ENCODE measurements around the gene RAB8B. TPM values are rescaled to one million over a fixed set of nuclear protein-coding genes. Genes with fewer than 3 reads are reported as not detected.

RAB8B gene
- total RNA-seq, 1 donor from 2014 or later = 214 TPM

DNA sequence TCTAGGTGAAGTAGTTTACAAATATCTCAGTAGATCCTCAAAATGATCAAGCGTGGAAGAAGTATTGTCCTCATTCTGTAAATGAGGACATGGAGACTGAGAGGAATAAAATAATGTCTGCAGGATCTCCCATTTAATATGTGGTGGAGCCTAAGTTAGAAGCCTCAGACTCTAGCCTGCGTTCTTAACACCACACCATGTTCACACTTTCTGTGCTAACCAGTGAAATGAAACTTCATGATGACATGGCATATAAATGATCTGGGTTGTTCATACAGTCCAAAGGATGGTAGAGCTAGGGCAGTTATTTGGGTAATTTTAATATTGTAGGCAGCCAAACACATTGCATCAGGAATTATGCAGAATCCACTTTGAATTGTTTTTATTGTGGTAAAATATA, 62.9 kb downstream of the RAB8B start:
- H3K4me1 Mint-ChIP-seq (ENCODE audit: low read depth) = peaks cover 27% of the 10 kb centered on the region
- H3K36me3 Mint-ChIP-seq (ENCODE audit: low read depth) = peaks cover 88% of the 10 kb centered on the region
- intact Hi-C loops (cut with micrococcal nuclease) = no loop called here
- no peak for DNase-seq (ENCODE audit: low spot score)
- no peaks in the 10 kb centered on the region for H3K27me3 Mint-ChIP-seq (ENCODE audit: low read depth)
- H3K27ac Mint-ChIP-seq = no peak overlapping the region
- no peak overlapping the region for H3K4me3 Mint-ChIP-seq (ENCODE audit: low read depth)
- H3K9me3 Mint-ChIP-seq = no peaks in the 10 kb centered on the region

DNA sequence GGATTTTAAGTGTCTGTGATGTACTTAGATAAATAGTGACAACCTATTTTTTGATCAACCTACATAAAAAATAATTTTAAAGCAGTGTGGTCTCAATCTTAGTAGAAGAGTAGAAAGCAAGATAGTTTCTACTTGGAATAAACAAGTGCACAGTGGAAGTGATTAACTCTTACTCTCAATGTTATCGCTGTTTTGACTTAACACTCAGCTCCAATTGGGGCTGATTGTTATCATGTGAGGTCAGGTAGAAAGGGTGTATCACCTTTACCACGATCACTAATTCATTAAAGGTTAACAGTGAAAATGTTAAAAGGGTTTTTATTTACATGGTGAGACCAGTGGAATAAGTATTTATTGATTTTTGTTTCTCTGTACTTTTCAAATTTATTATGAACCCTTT, 65.6 kb downstream of the RAB8B start:
- no peak for DNase-seq (ENCODE audit: low spot score)
- Mint-ChIP-seq H3K9me3 (no peaks in the 10 kb centered on the region), H3K27me3 (ENCODE audit: low read depth) (no peaks in the 10 kb centered on the region), H3K27ac (no peak overlapping the region), H3K4me1 (ENCODE audit: low read depth) (peaks cover 23% of the 10 kb centered on the region), H3K36me3 (ENCODE audit: low read depth) (peaks cover 86% of the 10 kb centered on the region), H3K4me3 (ENCODE audit: low read depth) (no peak overlapping the region)
- intact Hi-C loops (cut with micrococcal nuclease) = no loop called here

DNA sequence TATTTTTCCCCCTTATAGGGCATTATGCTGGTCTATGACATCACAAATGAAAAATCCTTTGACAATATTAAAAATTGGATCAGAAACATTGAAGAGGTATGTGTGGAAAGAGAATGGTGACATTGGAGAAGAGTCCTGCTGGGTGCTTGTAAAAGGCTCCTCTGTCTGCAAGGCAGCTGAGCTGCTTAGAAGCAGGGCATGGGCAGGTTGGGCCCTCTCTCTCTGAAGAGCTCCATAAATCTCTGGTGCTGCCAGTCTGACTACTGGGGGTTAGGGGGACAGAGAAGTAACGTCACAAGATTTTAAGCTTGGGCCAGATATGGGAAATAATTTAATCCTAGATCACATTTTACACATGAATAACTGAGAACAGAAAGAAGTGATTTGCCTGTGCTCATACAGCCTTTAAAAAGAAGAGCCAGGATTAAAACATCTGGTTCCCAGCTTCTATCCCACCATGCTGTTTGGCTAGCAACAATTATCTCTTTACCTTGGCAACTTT, 66.1 kb downstream of the RAB8B start:
- intact Hi-C loops (cut with micrococcal nuclease) = no loop called here
- no peaks in the 10 kb centered on the region for H3K9me3 Mint-ChIP-seq
- no peaks in the 10 kb centered on the region for H3K27me3 Mint-ChIP-seq (ENCODE audit: low read depth)
- H3K36me3 Mint-ChIP-seq (ENCODE audit: low read depth) = peaks cover 84% of the 10 kb centered on the region
- no peak for DNase-seq (ENCODE audit: low spot score)
- peaks cover 18% of the 10 kb centered on the region for H3K4me1 Mint-ChIP-seq (ENCODE audit: low read depth)
- H3K4me3 Mint-ChIP-seq (ENCODE audit: low read depth) = no peak overlapping the region
- no peak overlapping the region for H3K27ac Mint-ChIP-seq

DNA sequence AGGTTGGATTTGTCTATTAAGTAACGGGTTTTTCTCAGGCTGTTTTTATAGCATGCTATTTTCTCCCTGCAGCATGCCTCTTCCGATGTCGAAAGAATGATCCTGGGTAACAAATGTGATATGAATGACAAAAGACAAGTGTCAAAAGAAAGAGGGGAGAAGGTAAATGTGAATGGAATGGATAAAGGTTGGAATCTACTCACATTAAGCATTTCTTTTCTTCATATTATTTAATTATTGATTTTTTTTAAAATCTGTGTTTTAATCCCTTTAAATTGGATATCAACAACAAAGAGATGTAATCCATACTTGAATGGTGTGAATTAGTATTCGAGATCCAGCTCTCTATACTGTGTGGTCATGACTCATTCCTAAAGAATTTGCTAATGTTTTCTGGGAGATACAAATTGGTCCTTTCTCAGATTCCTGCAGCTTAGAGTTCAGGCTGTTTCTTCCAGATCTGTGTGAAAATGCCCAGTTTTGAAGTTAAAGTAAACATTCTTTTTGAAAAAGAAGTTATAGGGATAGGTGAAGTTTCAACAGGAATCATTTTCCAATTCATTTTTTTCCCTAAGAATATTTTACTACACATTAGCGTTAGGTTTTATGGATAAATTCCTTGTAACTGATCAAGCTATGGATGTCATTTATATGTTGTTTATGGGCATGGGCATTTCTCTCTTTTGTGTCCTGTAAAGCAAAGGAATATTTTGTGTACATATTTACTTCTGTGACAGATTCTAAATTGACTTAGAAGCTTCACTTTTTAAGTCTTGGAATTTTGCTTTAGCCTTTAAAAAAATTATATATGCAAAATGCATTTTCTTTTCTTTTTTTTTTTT, 67.2 kb downstream of the RAB8B start:
- peaks cover 83% of the 10 kb centered on the region for H3K36me3 Mint-ChIP-seq (ENCODE audit: low read depth)

DNA sequence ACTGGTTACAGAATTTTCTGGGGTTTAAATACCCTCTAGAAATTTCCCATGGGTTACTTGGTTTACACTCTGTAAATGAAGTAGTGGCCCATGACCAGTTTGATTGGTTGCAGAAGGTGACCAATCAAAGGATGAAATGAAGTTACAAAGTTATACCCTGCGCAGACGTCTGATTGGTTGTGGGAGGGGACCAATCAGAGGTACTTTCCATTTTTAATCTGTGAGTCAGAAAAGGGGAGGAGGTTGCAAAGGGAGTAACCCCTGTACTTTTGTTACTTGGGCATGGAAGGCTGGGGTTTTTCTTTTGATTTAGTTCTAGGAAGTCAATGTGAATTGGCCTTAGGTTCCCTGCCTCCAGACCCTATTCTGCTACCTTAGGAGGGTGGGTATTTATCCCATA, 69.3 kb downstream of the RAB8B start:
- DNase-seq (ENCODE audit: low spot score) = no peak
- Mint-ChIP-seq H3K4me3 (ENCODE audit: low read depth) (no peak overlapping the region), H3K9me3 (no peaks in the 10 kb centered on the region), H3K36me3 (ENCODE audit: low read depth) (peaks cover 85% of the 10 kb centered on the region), H3K27me3 (ENCODE audit: low read depth) (no peaks in the 10 kb centered on the region), H3K27ac (no peak overlapping the region), H3K4me1 (ENCODE audit: low read depth) (peaks cover 21% of the 10 kb centered on the region)
- intact Hi-C loops (cut with micrococcal nuclease) = no loop called here

More for the DNA sequence above, 67.2 kb downstream of the RAB8B start:
- Mint-ChIP-seq H3K27me3 (ENCODE audit: low read depth) (no peaks in the 10 kb centered on the region), H3K27ac (peak overlapping the region; percentile 42), H3K4me1 (ENCODE audit: low read depth) (peaks cover 18% of the 10 kb centered on the region), H3K9me3 (no peaks in the 10 kb centered on the region), H3K4me3 (ENCODE audit: low read depth) (no peak overlapping the region)
- no peak for DNase-seq (ENCODE audit: low spot score)
- intact Hi-C loops (cut with micrococcal nuclease) = no loop called here

DNA sequence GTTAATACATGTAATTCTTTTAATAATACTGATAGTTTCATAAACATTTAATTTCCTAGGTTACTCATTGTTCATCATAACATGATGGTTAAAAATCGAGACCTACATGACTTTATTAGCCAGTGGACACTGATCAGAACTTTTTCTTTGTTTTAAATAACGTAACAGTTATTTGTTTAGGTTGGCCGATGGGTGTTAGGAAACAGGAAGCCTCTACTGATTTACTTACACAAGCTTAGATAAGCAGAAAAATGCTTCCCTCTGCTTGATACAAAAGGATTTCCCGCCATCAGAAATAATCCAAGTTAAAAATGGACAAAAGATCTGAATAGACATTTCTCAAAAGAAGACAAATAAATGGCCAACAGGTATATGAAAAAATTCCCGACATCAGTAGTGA, 71.4 kb downstream of the RAB8B start:
- Mint-ChIP-seq H3K27me3 (ENCODE audit: low read depth) (no peaks in the 10 kb centered on the region), H3K36me3 (ENCODE audit: low read depth) (peaks cover 86% of the 10 kb centered on the region), H3K27ac (peak overlapping the region; percentile 2), H3K4me1 (ENCODE audit: low read depth) (peaks cover 10% of the 10 kb centered on the region), H3K9me3 (no peaks in the 10 kb centered on the region), H3K4me3 (ENCODE audit: low read depth) (no peak overlapping the region)
- intact Hi-C loops (cut with micrococcal nuclease) = no loop called here
- no peak for DNase-seq (ENCODE audit: low spot score)

- intact Hi-C loops (cut with micrococcal nuclease) = no loop called here
- Mint-ChIP-seq H3K27ac (peak overlapping the region; percentile 2), H3K36me3 (ENCODE audit: low read depth) (peaks cover 86% of the 10 kb centered on the region), H3K4me1 (ENCODE audit: low read depth) (peaks cover 10% of the 10 kb centered on the region), H3K9me3 (no peaks in the 10 kb centered on the region), H3K4me3 (ENCODE audit: low read depth) (no peak overlapping the region), H3K27me3 (ENCODE audit: low read depth) (no peaks in the 10 kb centered on the region)
- DNase-seq (ENCODE audit: low spot score) = no peak
Measured at GRCh38 chr15:63261311-63261710, 71.9 kb downstream of the RAB8B start.

GRCh38 chr15:63263519-63263918, 74.1 kb downstream of the RAB8B start:
- intact Hi-C loops (cut with micrococcal nuclease) = no loop called here

DNA sequence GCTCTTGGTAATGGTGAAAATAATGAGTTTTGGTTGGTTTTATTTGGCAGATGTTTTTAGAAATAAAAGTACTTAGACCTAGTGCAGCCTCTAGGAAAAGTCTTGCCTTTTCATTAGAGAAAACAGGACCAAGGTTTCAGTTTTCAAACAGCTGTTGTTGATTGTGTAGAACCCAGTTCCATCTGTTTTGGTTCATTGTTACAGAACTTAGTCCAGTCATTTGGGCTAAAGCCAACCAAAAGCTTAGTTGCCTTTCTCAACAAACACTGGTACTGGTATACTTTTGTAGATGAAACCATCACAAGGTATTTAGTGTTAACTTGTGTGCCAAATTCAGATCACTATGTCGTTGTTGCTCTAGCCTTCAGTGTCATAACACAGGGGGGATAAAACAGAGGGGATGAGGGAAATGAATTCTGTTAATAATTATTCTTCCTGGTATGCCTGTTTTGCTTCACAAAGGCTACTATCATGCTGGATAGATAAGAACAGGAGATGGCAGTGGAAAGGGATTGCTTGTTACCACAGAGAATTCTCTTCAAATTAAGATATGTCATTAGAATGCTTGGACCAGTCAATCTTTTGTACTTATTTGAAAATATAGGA, 75.4 kb downstream of the RAB8B start:
- H3K27me3 Mint-ChIP-seq (ENCODE audit: low read depth) = no peaks in the 10 kb centered on the region
- intact Hi-C loops (cut with micrococcal nuclease) = no loop called here
- H3K36me3 Mint-ChIP-seq (ENCODE audit: low read depth) = peaks cover 84% of the 10 kb centered on the region
- H3K9me3 Mint-ChIP-seq = no peaks in the 10 kb centered on the region
- DNase-seq (ENCODE audit: low spot score) = no peak
- no peak overlapping the region for H3K27ac Mint-ChIP-seq
- no peak overlapping the region for H3K4me3 Mint-ChIP-seq (ENCODE audit: low read depth)
- peaks cover 10% of the 10 kb centered on the region for H3K4me1 Mint-ChIP-seq (ENCODE audit: low read depth)

More at GRCh38 chr15:63263519-63263918, 74.1 kb downstream of the RAB8B start:
- Mint-ChIP-seq H3K9me3 (no peaks in the 10 kb centered on the region), H3K4me1 (ENCODE audit: low read depth) (peaks cover 6% of the 10 kb centered on the region), H3K27ac (no peak overlapping the region), H3K27me3 (ENCODE audit: low read depth) (no peaks in the 10 kb centered on the region), H3K4me3 (ENCODE audit: low read depth) (no peak overlapping the region), H3K36me3 (ENCODE audit: low read depth) (peaks cover 84% of the 10 kb centered on the region)
- no peak for DNase-seq (ENCODE audit: low spot score)

DNA sequence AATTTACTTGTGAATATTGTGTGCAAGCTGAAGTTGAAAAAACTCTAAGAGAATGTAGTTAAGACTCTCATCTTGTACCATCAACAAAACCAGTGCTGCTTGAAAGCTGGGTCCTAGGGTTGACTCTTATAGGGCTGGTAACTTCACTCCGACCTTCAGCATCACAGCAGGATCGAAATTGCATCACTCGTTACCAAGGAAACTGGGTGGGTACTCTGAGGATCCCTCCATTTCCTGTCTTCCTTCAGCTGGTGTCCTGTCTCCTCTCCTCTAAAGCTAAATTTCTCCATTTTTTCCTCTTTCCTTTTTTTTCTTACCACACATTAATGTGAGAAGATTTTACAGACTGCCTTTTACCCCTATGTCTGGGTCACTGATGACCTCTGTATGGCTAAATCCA, 85.0 kb downstream of the RAB8B start:
- no peak for DNase-seq (ENCODE audit: low spot score)
- peaks cover 29% of the 10 kb centered on the region for H3K4me1 Mint-ChIP-seq (ENCODE audit: low read depth)
- H3K27me3 Mint-ChIP-seq (ENCODE audit: low read depth) = no peaks in the 10 kb centered on the region
- intact Hi-C loops (cut with micrococcal nuclease) = no loop called here
- peaks cover 39% of the 10 kb centered on the region for H3K36me3 Mint-ChIP-seq (ENCODE audit: low read depth)
- H3K9me3 Mint-ChIP-seq = no peaks in the 10 kb centered on the region
- no peak overlapping the region for H3K4me3 Mint-ChIP-seq (ENCODE audit: low read depth)
- H3K27ac Mint-ChIP-seq = no peak overlapping the region

DNA sequence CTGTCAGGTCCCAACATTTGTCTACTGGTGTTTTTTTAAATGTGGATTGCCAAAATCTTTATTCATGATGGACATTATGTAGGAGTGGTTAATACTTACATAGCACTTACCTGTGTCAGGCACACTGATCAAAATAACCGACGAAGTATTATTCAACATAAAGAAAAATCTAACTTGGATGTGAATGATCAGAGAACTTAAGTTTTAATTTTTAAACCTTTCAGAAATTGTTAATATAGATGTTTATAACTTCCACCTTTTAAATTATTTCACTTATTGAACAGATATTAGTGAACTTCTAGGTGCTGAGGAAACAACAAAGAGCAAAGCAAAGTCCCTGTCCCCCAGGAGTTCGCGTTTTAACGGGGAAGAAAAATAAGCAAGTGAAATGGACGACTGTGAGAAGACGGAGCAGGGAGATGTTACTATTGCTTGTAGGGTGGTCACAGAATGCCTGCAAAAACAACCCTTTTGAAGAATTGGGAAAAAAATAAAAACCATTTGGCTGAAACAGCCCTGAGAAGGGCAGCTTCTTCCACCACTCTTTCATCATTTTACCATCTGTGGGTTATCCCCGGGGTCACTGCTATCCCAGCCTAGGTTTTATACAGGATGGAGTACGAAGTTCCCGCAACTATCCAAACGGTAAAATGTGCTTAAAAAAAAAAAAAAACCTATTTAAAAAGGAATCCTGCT, 87.1 kb downstream of the RAB8B start:
- Mint-ChIP-seq H3K9me3 (no peaks in the 10 kb centered on the region), H3K27ac (peak overlapping the region; percentile 85), H3K36me3 (ENCODE audit: low read depth) (peaks cover 29% of the 10 kb centered on the region), H3K4me3 (ENCODE audit: low read depth) (peak overlapping the region; percentile 87), H3K27me3 (ENCODE audit: low read depth) (no peaks in the 10 kb centered on the region), H3K4me1 (ENCODE audit: low read depth) (peaks cover 30% of the 10 kb centered on the region)
- intact Hi-C loops (cut with micrococcal nuclease) = loop anchor here (1.0 to 5.0 kb wide), 4 partner anchors 64 to 229 kb away; no protein-coding TSS in a partner anchor
- no peak for DNase-seq (ENCODE audit: low spot score)

DNA sequence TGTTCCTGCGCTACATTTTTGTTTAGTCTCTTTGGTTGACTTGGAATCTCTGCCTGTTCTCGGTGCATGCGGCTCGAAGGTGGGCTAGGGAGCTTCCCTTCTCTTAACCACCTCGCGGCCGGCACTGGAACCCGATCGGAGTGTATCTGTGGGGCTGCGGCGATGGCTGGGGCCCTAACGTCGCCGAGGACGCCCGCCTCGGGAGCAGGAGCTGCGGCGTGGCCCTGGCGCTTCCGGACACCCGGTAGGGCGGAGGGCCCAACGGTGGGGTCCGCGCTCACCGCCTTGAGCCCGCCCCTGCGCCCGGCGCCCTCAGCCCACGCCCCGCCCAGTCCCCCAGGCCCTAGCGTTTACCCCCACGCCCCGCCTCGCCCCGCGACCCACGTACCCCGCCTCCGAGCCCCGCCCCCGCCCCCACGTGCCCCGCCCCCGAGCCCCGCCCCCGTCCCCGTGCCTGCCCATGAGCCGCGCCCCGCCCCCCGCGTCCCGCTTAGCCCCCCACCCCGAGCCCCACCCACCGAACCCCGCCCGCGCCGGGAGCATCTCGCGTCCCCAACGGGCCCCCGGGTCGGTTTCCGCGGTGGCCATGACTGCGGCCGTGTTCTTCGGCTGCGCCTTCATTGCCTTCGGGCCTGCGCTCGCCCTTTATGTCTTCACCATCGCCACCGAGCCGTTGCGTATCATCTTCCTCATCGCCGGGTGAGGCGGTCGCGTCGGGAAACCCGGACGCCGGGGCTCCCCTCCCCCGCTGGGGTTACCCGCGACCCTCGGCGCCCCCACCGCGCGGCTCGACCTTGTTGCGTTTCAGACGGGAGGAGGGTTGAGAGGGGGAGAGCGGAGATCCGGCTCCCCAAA, 87.9 kb downstream of the RAB8B start, which contains the start of gene APH1B:
TSS of gene APH1B (plus strand) at position 568 of the 855 bp plus-strand sequence. CDS start at position 587, 19 bp downstream.
- Mint-ChIP-seq H3K27ac (peak within 1 kb of the TSS; percentile 85), H3K36me3 (ENCODE audit: low read depth) (peaks cover 29% of the 10 kb centered on the region), H3K4me1 (ENCODE audit: low read depth) (peaks cover 30% of the 10 kb centered on the region), H3K27me3 (ENCODE audit: low read depth) (no peaks in the 10 kb centered on the region), H3K4me3 (ENCODE audit: low read depth) (peak within 1 kb of the TSS; percentile 87), H3K9me3 (no peaks in the 10 kb centered on the region)
- intact Hi-C loops (cut with micrococcal nuclease) = loop anchor here (1.0 to 5.0 kb wide), 4 partner anchors 65 to 230 kb away; no protein-coding TSS in a partner anchor
- peak; percentile 77 for DNase-seq (ENCODE audit: low spot score)
